Measurements from ENCODE around the gene SETD1B.
A peak's percentile ranks its signal among the peaks of the same experiment; 100 is the strongest.

Gene SETD1B

DNA sequence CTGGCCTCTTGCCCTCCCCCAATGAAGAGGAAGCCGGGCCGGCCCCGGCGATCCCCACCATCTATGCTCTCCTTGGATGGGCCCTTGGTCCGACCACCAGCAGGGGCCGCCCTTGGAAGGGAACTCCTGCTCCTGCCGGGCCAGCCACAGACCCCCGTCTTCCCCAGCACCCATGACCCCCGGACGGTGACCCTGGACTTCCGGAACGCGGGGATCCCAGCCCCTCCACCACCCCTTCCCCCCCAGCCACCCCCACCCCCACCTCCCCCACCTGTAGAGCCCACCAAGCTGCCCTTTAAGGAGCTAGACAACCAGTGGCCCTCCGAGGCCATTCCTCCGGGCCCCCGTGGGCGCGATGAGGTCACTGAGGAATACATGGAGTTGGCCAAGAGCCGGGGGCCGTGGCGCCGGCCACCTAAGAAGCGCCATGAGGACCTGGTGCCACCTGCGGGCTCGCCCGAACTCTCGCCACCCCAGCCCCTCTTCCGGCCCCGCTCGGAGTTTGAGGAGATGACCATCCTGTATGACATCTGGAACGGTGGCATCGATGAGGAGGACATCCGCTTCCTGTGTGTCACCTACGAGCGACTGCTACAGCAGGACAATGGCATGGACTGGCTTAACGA lies 19.4 kb downstream of the SETD1B start:
- TF ChIP-seq POLR2AphosphoS5 (IDR thresholded peaks at IDR 0.05; ENCODE audit: low read depth, low read length) (no peak), POLR2A (IDR thresholded peaks at IDR 0.05; ENCODE audit: low read depth, low read length) (no peak), TAF1 (IDR thresholded peaks at IDR 0.05; ENCODE audit: borderline replicate concordance, low read depth, low read length) (no peak)
- DNase-seq (ENCODE audit: insufficient read length), result no peak
- no peak for FAIRE-seq

DNA sequence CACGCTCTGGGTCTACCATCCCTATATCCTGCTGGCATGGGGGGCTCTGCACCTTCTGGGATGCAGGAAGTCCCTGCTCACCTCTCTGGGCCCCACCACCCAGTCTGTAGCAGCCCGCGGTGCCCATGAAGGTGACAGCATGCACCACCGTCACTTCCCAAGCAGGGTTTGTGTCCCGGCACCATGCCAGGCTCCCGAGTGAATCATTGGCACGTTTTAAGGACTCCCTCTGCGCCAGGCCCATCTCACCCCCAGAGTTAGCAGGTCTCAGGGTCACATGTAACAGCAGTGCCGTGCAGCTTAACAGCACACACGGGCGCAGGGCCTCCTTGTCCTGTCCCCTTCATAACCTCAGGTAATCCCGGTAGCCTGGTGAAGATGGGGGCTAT lies 19.9 kb downstream of the SETD1B start:
- no peak for TF ChIP-seq POLR2AphosphoS5 (IDR thresholded peaks at IDR 0.05; ENCODE audit: low read depth, low read length)
- TF ChIP-seq POLR2A (IDR thresholded peaks at IDR 0.05; ENCODE audit: low read depth, low read length), result no peak
- no peak for TF ChIP-seq TAF1 (IDR thresholded peaks at IDR 0.05; ENCODE audit: borderline replicate concordance, low read depth, low read length)
- FAIRE-seq (no peak), DNase-seq (ENCODE audit: insufficient read length) (no peak)

DNA sequence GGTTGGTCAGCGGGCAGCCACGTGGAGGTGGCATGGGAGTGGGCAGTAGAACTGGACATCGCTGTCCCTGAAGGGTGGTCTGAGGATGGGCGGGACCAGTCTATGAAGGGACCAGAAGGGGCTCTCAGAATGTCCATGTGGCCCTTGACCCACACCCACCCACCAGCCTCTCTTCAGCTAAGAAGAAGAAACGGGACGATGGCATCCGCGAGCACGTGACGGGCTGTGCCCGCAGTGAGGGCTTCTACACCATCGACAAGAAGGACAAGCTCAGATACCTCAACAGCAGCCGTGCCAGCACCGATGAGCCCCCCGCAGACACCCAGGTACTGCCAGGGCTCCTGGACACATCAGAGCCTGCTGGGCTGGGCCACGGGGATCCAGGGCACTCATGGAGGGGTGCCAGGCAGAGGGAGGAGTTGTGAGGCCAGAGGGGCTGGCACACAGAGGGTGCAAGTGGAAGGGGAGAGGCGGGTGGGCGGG lies 21.3 kb downstream of the SETD1B start:
- DNase-seq (ENCODE audit: insufficient read length) (no peak), FAIRE-seq (no peak)
- no peak for TF ChIP-seq TAF1 (IDR thresholded peaks at IDR 0.05; ENCODE audit: borderline replicate concordance, low read depth, low read length)
- peak; percentile 45; the same call in 1 of the 2 replicates for TF ChIP-seq POLR2AphosphoS5 (IDR thresholded peaks at IDR 0.05; ENCODE audit: low read depth, low read length)

DNA sequence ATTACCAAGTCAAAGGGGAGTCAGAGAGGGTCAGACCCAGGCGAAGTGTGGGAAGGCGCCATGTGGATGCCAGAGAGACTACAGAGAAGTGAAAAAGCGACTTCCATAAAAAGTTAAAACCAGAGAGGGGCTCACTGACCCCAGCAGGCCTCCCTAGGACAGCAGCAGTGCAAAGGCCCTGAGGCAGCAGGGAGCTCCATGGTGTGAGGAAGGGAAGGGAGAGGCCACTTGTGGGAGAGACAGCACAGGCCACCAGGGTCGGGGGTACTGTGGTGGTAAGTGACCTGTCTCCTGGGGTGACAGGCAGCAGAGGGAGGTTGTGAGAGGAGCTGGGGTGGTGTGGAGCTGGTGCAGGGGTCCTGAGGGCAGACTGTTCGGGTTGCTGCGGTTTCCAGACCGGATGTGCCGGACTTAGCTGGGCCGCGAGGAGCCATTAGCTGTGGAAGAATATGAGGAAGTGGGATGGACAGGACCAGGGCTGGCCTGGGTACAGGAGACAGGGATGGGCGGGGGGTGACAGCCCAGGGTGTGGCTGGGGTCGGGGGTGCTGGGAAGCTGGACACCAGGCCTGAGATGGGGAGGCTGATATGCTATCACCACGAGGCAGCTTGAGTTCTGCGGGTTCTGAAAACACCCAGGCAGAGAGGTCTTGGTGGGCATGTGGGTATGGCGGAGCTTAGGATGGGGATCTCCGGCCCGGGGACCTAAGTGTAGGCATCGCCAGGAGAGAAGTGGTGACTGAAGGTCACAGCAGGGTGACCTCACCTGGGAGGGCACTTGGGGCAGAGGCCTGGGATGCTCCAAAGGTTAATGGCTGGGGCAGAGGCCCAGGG lies 22.7 kb downstream of the SETD1B start:
- DNase-seq (ENCODE audit: insufficient read length) (no peak), FAIRE-seq (no peak)
- TF ChIP-seq TAF1 (IDR thresholded peaks at IDR 0.05; ENCODE audit: borderline replicate concordance, low read depth, low read length) (no peak), POLR2AphosphoS5 (IDR thresholded peaks at IDR 0.05; ENCODE audit: low read depth, low read length) (no peak), POLR2A (IDR thresholded peaks at IDR 0.05; ENCODE audit: low read depth, low read length) (no peak)

DNA sequence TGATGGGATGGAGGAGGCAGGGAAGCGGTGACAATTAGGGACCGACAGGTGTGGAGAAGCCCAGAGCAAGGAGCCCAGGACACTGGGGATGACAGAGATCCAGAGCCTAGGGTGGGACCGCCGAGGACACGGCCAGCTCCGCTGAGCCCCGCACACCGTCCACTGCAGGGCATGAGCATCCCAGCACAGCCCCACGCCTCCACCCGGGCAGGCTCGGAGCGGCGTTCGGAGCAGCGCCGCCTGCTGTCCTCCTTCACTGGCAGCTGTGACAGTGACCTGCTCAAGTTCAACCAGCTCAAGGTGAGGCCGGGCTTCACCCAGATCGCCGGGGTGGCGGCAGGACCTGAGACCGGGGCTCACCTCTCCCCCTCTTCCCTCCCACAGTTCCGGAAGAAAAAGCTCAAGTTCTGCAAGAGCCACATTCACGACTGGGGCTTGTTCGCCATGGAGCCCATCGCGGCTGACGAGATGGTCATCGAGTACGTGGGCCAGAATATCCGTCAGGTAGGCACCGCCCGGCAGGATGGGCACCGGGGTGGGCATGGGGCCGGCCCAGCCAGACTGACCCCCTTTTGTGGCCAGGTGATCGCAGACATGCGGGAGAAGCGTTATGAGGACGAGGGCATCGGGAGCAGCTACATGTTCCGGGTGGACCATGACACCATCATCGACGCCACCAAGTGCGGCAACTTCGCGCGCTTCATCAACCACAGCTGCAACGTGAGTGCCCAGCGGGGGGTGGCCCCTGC lies 23.7 kb downstream of the SETD1B start:
- no peak for FAIRE-seq
- DNase-seq (ENCODE audit: insufficient read length), result no peak
- TF ChIP-seq TAF1 (IDR thresholded peaks at IDR 0.05; ENCODE audit: borderline replicate concordance, low read depth, low read length) (no peak), POLR2AphosphoS5 (IDR thresholded peaks at IDR 0.05; ENCODE audit: low read depth, low read length) (no peak), POLR2A (IDR thresholded peaks at IDR 0.05; ENCODE audit: low read depth, low read length) (no peak)

DNA sequence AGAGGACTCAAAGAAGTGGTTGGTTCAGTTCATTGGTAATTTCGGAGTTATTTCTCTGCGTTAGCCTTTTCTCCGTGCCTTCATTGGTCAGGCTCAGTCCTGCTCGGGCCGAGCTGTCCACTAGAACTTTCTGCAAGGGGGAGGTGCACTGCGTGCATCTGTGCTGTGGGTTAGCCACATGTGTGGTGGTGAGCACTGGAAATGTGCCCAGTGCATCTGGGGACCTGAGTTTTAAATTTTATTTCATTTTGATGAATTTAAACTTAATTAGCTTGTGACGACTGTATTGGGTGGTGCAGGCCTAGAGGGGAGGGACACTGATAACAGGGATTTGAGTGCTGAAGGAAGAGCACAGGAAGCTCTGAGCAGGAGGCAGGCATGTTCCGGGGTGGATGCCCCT lies 24.5 kb downstream of the SETD1B start:
- DNase-seq (ENCODE audit: insufficient read length), result no peak
- FAIRE-seq, result no peak
- TF ChIP-seq TAF1 (IDR thresholded peaks at IDR 0.05; ENCODE audit: borderline replicate concordance, low read depth, low read length) (no peak), POLR2A (IDR thresholded peaks at IDR 0.05; ENCODE audit: low read depth, low read length) (no peak), POLR2AphosphoS5 (IDR thresholded peaks at IDR 0.05; ENCODE audit: low read depth, low read length) (no peak)

DNA sequence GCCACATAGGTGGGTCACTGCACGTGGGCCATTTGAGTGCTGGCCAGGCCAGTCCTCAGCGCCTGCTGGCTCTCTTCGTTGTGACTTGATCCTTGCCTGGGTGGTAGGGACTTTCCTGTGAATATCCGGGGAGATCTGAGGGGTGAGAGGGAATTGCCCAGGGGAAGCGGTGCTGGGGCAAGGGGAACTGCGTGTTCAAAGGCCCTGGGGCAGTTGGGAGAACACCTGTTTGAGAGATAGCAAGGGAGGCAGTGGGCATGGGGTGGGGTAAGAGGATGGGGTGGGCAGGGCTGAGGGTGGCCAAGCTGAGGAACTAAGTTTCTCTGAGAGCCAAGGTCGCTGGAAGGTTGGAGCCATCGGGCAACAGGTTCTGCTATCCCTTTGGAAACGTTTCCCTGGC lies 25.0 kb downstream of the SETD1B start:
- DNase-seq (ENCODE audit: insufficient read length), result no peak
- no peak for FAIRE-seq
- no peak for TF ChIP-seq POLR2A (IDR thresholded peaks at IDR 0.05; ENCODE audit: low read depth, low read length)
- TF ChIP-seq TAF1 (IDR thresholded peaks at IDR 0.05; ENCODE audit: borderline replicate concordance, low read depth, low read length), result no peak
- TF ChIP-seq POLR2AphosphoS5 (IDR thresholded peaks at IDR 0.05; ENCODE audit: low read depth, low read length), result no peak

DNA sequence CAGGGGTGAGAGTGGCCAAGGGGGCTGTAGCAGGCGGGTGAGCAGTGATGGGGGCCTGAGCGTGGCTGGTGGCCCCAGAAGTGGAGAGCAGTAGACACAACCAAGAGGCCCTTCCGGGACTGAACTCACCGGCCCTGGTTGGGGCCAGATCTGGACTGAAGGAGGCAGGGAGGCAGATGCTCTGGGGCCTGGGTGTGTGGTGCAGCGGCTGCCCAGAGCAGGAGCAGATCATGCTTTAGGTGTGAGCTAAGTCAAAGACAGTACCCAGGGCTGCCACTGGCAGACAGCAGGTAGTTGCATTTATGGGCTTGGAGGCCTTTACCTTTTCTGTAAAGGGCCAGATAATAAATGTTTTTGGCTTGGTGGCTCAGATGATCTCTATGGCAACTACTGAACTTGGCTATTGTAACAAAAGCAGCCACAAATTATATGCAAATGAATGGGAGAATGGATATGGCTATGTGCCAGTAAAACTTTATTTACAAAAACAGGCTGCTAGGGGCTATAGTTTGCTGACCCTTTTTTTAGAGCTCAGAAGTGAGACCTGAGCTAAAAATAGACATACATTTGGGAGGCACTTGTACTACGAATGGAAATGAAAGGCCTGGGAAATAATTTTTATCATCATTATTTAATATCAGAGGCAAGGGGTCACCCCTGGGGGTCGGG lies 25.6 kb downstream of the SETD1B start:
- DNase-seq (ENCODE audit: insufficient read length) (no peak), FAIRE-seq (no peak)
- no peak for TF ChIP-seq POLR2AphosphoS5 (IDR thresholded peaks at IDR 0.05; ENCODE audit: low read depth, low read length)
- no peak for TF ChIP-seq TAF1 (IDR thresholded peaks at IDR 0.05; ENCODE audit: borderline replicate concordance, low read depth, low read length)
- no peak for TF ChIP-seq POLR2A (IDR thresholded peaks at IDR 0.05; ENCODE audit: low read depth, low read length)

DNA sequence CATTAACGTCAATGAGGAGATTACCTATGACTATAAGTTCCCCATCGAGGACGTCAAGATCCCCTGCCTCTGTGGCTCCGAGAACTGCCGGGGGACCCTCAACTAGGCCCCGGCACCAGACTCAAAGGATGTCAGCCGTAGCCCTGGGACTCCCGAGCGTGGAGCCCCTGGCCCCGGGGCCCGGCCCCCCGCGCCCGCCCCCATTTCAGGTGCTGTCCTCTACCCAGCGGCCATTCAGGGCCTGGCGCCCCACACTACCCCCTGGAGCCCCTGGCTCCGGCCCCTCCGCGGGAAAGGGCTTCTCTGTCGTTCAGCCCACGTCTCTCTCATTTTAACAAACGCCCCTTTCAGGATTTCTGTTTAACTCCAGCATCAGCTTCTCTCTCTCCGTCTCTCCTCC lies 26.3 kb downstream of the SETD1B start:
- TF ChIP-seq POLR2A (IDR thresholded peaks at IDR 0.05; ENCODE audit: low read depth, low read length), result no peak
- TF ChIP-seq TAF1 (IDR thresholded peaks at IDR 0.05; ENCODE audit: borderline replicate concordance, low read depth, low read length), result no peak
- TF ChIP-seq POLR2AphosphoS5 (IDR thresholded peaks at IDR 0.05; ENCODE audit: low read depth, low read length), result no peak
- FAIRE-seq (no peak), DNase-seq (ENCODE audit: insufficient read length) (no peak)

DNA sequence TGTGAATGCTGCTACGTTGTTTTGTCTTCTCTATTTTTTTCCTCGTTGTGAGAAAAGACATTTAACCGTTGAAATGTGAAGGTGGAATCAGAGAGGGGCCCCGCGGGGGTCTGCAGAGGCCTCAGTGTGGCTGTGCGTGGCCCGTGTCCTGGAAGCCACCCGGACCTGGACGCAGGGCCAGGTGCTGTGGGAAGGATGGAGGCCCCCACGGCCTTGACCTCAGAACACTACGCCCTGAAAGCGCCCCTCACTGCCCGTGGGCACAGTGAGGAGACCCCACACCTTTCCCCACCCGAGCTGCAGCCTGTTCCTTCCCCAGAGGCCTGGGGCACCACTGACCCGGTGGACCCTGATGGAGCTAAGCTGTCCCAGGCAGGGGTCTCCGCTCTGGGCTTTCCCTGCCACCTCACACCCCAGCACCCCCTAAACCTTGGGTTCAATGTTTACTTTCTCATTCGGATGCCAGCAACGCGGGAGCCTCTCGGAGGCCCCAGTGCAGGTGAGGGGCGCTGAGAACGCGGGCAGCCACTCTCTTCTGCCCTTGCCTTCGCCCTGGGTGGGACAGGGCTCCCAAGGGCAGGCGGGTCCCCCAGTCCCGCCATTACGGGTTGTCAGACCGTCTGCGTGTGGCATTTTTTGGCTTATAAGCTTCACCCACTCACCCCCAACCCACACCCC lies 26.9 kb downstream of the SETD1B start:
- no peak for FAIRE-seq
- DNase-seq (ENCODE audit: insufficient read length), result no peak

More for the DNA sequence above, 26.9 kb downstream of the SETD1B start:
- no peak for TF ChIP-seq POLR2A (IDR thresholded peaks at IDR 0.05; ENCODE audit: low read depth, low read length)
- no peak for TF ChIP-seq TAF1 (IDR thresholded peaks at IDR 0.05; ENCODE audit: borderline replicate concordance, low read depth, low read length)
- no peak for TF ChIP-seq POLR2AphosphoS5 (IDR thresholded peaks at IDR 0.05; ENCODE audit: low read depth, low read length)

Measured in GM12892 (cell line).